GM12878 (cell line): ENCODE measurements around the gene ULK4. TPM values are rescaled to one million over a fixed set of nuclear protein-coding genes. Genes with fewer than 3 reads are reported as not detected.

Experiments used
- ATAC-seq: fragments of 200-7000 bp; cut with Tn5 transposase; 3 replicates; pipeline ENCODE4 v1.9.1; 2020; ENCODE audit warnings: mild to moderate bottlenecking, moderate library complexity
- BruUV-seq: library from RNA; stranded (reverse); fragments of 400-500 nt; replicated peaks from 2 replicates; lab custom pipeline; 2021; lab: Mats Ljungman, UMichigan
- CTCF ChIA-PET: fragments of 300-600 bp; sonication (Branson Sonifier 250); formaldehyde crosslinking; extraction: SDS; loops from one replicate; lab custom pipeline; 2021; ENCODE audit warnings: inconsistent platforms; lab: Yijun Ruan, JAX
- POLR2A ChIA-PET: fragments of 350-600 bp; formaldehyde crosslinking; extraction: SDS; loops from one replicate; lab custom pipeline; 2021; ENCODE audit warnings: inconsistent platforms; lab: Charles Lee
- RAD21 ChIA-PET: fragments of 300-600 bp; sonication (Branson Sonifier 250); formaldehyde crosslinking; loops from one replicate; lab custom pipeline; 2023; ENCODE audit warnings: antibody characterized with exemption; ENCODE audit not compliant: unreplicated experiment; lab: Charles Lee
- SMC1A ChIA-PET: fragments of 300-600 bp; sonication (Branson Sonifier 250); formaldehyde crosslinking; loops from one replicate; lab custom pipeline; 2023; ENCODE audit not compliant: unreplicated experiment, uncharacterized antibody; lab: Charles Lee
- DNase-seq: peaks from one replicate; pipeline ENCODE4 v3.0.0-alpha.2; 2011; ENCODE audit warnings: low read depth, low spot score
- FAIRE-seq: peaks from 3 replicates; lab custom pipeline; 2011; peaks lifted over from hg19 to GRCh38; lab: Jason Lieb, UNC
- H2AFZ ChIP-seq: 2 replicates; pipeline ENCODE4 v1.6.0; 2011; ENCODE audit warnings: low read depth, low read length, control low read depth; ENCODE audit not compliant: control insufficient read depth
- H3K27ac ChIP-seq: 2 replicates; pipeline ENCODE4 v1.5.1; 2011; ENCODE audit warnings: control low read depth; ENCODE audit not compliant: control insufficient read depth, insufficient read depth
- H3K27me3 ChIP-seq, 2 experiments: replicated peaks in 1 of 2; 2 replicates each; pipeline versions ENCODE4 v1.6.0 to v1.6.1; 2011; ENCODE audit warnings: low read length in 1 of 2; ENCODE audit not compliant: control insufficient read depth in 2 of 2, insufficient read depth in 2 of 2
- H3K36me3 ChIP-seq, 2 experiments: 2 replicates each; pipeline ENCODE4 v1.5.1; 2011; ENCODE audit warnings: low read length in 1 of 2; ENCODE audit not compliant: control insufficient read depth in 2 of 2, insufficient read depth in 2 of 2
- H3K4me1 ChIP-seq: 2 replicates; pipeline ENCODE4 v1.6.1; 2011; ENCODE audit warnings: mild to moderate bottlenecking, low read length, moderate library complexity, mixed read lengths; ENCODE audit not compliant: control insufficient read depth, insufficient read depth
- H3K4me2 ChIP-seq: 2 replicates; pipeline ENCODE4 v1.6.0; 2011; ENCODE audit warnings: control low read depth; ENCODE audit not compliant: control insufficient read depth, insufficient read depth
- H3K4me3 ChIP-seq: fragments of 200-600 bp; sonication (generic); 2 replicates; pipeline ENCODE4 v1.5.1; 2016
- H3K79me2 ChIP-seq: 2 replicates; pipeline ENCODE4 v1.6.0; 2011; ENCODE audit warnings: low read length; ENCODE audit not compliant: control insufficient read depth, insufficient read depth
- H3K9ac ChIP-seq: 2 replicates; pipeline ENCODE4 v1.8.0; 2011; ENCODE audit warnings: low read length, control low read depth, mixed read lengths; ENCODE audit not compliant: control insufficient read depth, insufficient read depth
- H3K9me3 ChIP-seq: replicated peaks from 3 replicates; pipeline ENCODE4 v1.5.1; 2011; ENCODE audit warnings: mild to moderate bottlenecking, low read length; ENCODE audit not compliant: control insufficient read depth, insufficient read depth
- H4K20me1 ChIP-seq: 2 replicates; pipeline ENCODE4 v1.6.0; 2011; ENCODE audit not compliant: control insufficient read depth, insufficient read depth
- CBX3 ChIP-seq: fragments of 200-600 bp; sonication (generic); IDR thresholded peaks from 2 replicates; pipeline ENCODE4 v1.6.1; 2016; ENCODE audit warnings: low read depth, borderline replicate concordance
- DPF2 ChIP-seq: fragments of 450-650 bp; IDR thresholded peaks from 2 replicates; pipeline ENCODE4 v1.6.1; 2017; ENCODE audit warnings: mild to moderate bottlenecking
- EZH2 ChIP-seq: IDR thresholded peaks from 2 replicates; pipeline ENCODE4 v1.6.1; 2012; ENCODE audit warnings: low read depth, mild to moderate bottlenecking, control low read depth, inconsistent platforms, low read length, borderline replicate concordance; ENCODE audit not compliant: control insufficient read depth
- GATAD2B ChIP-seq: fragments of 450-650 bp; conservative IDR thresholded peaks from 2 replicates; pipeline ENCODE4 v1.6.1; 2017; ENCODE audit warnings: low read depth, mild to moderate bottlenecking, moderate library complexity
- HSF1 ChIP-seq: fragments of 150-350 bp; IDR thresholded peaks from 2 replicates; pipeline ENCODE4 v1.6.1; 2014; ENCODE audit warnings: mild to moderate bottlenecking, low read depth, low read length
- IKZF1 ChIP-seq: fragments of 450-650 bp; conservative IDR thresholded peaks from 2 replicates; pipeline ENCODE4 v1.6.1; 2017; ENCODE audit warnings: antibody characterized with exemption, mild to moderate bottlenecking
- LARP7 ChIP-seq: fragments of 450-650 bp; IDR thresholded peaks from 2 replicates; pipeline ENCODE4 v1.6.1; 2017; ENCODE audit warnings: mild to moderate bottlenecking
- MEF2A ChIP-seq: IDR thresholded peaks from 2 replicates; pipeline ENCODE4 v1.6.1; 2011; ENCODE audit warnings: low read depth, mild to moderate bottlenecking, low read length, moderate library complexity; ENCODE audit not compliant: insufficient read depth
- MTA2 ChIP-seq: fragments of 450-650 bp; IDR thresholded peaks from 2 replicates; pipeline ENCODE4 v1.6.1; 2016; ENCODE audit warnings: low read depth, mild to moderate bottlenecking, moderate library complexity
- NR2C1 ChIP-seq: fragments of 450-650 bp; IDR thresholded peaks from 2 replicates; pipeline ENCODE4 v1.6.1; 2017; ENCODE audit warnings: antibody characterized with exemption, mild to moderate bottlenecking, moderate library complexity
- POLR2A ChIP-seq: IDR thresholded peaks from 2 replicates; pipeline ENCODE4 v1.6.1; 2011; ENCODE audit warnings: low read depth, mild to moderate bottlenecking, low read length
- RCOR1 ChIP-seq: conservative IDR thresholded peaks from 2 replicates; pipeline ENCODE4 v1.6.1; 2012; ENCODE audit warnings: low read depth, low read length, improper control_type of control experiment
- RELA ChIP-seq: fragments of 450-650 bp; IDR thresholded peaks from 2 replicates; pipeline ENCODE4 v1.8.0; 2014; ENCODE audit warnings: borderline replicate concordance; ENCODE audit not compliant: partially characterized antibody
- TCF12 ChIP-seq: IDR thresholded peaks from 2 replicates; pipeline ENCODE4 v1.6.1; 2011; ENCODE audit warnings: low read depth, mild to moderate bottlenecking, low read length
- ZBTB4 ChIP-seq: fragments of 450-650 bp; formaldehyde crosslinking; IDR thresholded peaks from 2 replicates; pipeline ENCODE4 v1.4.0; 2022; ENCODE audit warnings: mild to moderate bottlenecking, moderate library complexity
- ZSCAN29 ChIP-seq: fragments of 450-650 bp; IDR thresholded peaks from 2 replicates; pipeline ENCODE4 v1.6.1; 2017; ENCODE audit warnings: mild to moderate bottlenecking, moderate library complexity
- WGBS: methylation state at CpG from one replicate; pipeline ENCODE4 v1.1.6; 2016; ENCODE audit warnings: low lambda C conversion rate; ENCODE audit not compliant: insufficient replicate concordance, insufficient coverage; ENCODE audit errors: missing lambda C conversion rate; 5-methylcytosine and 5-hydroxymethylcytosine counted together
- in situ Hi-C: fragments of 300-500 bp; cut with MboI; formaldehyde crosslinking; loops from 9 replicates; pipeline ENCODE4 v1.14.3; 2018; ENCODE audit warnings: mixed read lengths
- intact Hi-C: fragments of 100-400 bp; cut with micrococcal nuclease; formaldehyde crosslinking; loops from one replicate; pipeline ENCODE4 v1.14.2; 2022; ENCODE audit not compliant: unreplicated experiment
- polyA plus RNA-seq, 11 experiments: library from polyadenylated mRNA; depleted of rRNA in 4 of 11; unstranded in 6 of 11; stranded (reverse) in 5 of 11; fragments of >200 nt; fragmentation: Nextera tagmentation in 4 of 11; fragmentation: Illumina TruSeq in 1 of 11; extraction: Ambion mirVana in 4 of 11; extraction: Trizol in 1 of 11; gene quantifications; 1 replicate in 1 of 11; 2 replicates in 10 of 11; pipeline versions ENCODE4 v1.2.1 to v1.2.3, GENCODE V29; 2011 to 2016; ENCODE audit warnings: inconsistent platforms in 2 of 11, missing spikeins in 2 of 11, low read depth in 1 of 11
- total RNA-seq, 4 experiments: library from RNA; depleted of rRNA in 3 of 4; stranded (reverse); fragments of >200 nt in 3 of 4; fragmentation: Illumina TruSeq in 1 of 4; extraction: Trizol in 1 of 4; gene quantifications; 2 replicates each; pipeline versions ENCODE4 v1.2.1 to v1.2.3, GENCODE V29; 2013 to 2021

ULK4 gene
- total and polyA plus RNA-seq, 10 of the 15 experiments (the other 5 are each of a cell fraction or from before 2014, with no cell fraction given) = 3.5 to 7.6 (median 6.3) TPM

- ChIA-PET CTCF (no interaction called here), POLR2A (no interaction called here), SMC1A (no interaction called here), RAD21 (no interaction called here)
- H3K4me2 ChIP-seq = no peak overlapping the region
- H3K9ac ChIP-seq = no peak overlapping the region
- intact Hi-C loops = no loop called here
- H3K27ac ChIP-seq = no peak overlapping the region
- H3K36me3 ChIP-seq = no peaks in the 10 kb centered on the region
- H2AFZ ChIP-seq = no peak overlapping the region
- ATAC-seq (no peak), FAIRE-seq (no peak), DNase-seq (no peak)
- in situ Hi-C loops = no loop called here
- H3K79me2 ChIP-seq = no peaks in the 10 kb centered on the region
- TF ChIP-seq POLR2A (no peak), LARP7 (no peak), MEF2A (no peak), TCF12 (no peak), CBX3 (no peak), EZH2 (no peak), IKZF1 (no peak), MTA2 (no peak), DPF2 (no peak), ZSCAN29 (no peak), RCOR1 (no peak), NR2C1 (no peak), ZBTB4 (CRISPR knock-in tag) (no peak), GATAD2B (no peak), RELA (no peak), HSF1 (no peak)
- no peaks in the 10 kb centered on the region for H3K4me1 ChIP-seq
- no TSS peak for BruUV-seq
- no peak overlapping the region for H3K4me3 ChIP-seq
- 25% methylated on average over 2 of the region's 2 CpGs for WGBS
- H3K27me3 ChIP-seq = 0 out of 4 replicates have a peak, but pooled peaks cover 0 to 2% of the 10 kb centered on the region in 2 experiments
- no peaks in the 10 kb centered on the region for H3K9me3 ChIP-seq
- no peaks in the 10 kb centered on the region for H4K20me1 ChIP-seq
These were observed 632.0 kb downstream of the ULK4 start for GRCh38 chr3:41329881-41330280.
